PFSK-1 (cell line): ENCODE data around the gene GTF2A2.

Experiments used
- FOXP2 ChIP-seq: optimal IDR thresholded peaks from 2 replicates; pipeline ENCODE3; 2011; ENCODE audit warnings: borderline replicate concordance, control low read depth, inconsistent platforms; ENCODE audit not compliant: insufficient read depth; ENCODE audit errors: extremely low read length, extremely low read depth
- POLR2AphosphoS5 ChIP-seq: IDR thresholded peaks from 2 replicates; pipeline ENCODE4 v1.6.1; 2012; ENCODE audit warnings: low read depth, mild to moderate bottlenecking, control low read depth, low read length, moderate library complexity
- REST ChIP-seq, 2 experiments: IDR thresholded peaks; 2 replicates each; pipeline versions ENCODE4 v1.6.1 to v1.8.0; 2011 to 2012; ENCODE audit warnings: low read depth in 2 of 2, low read length in 2 of 2, control low read depth in 1 of 2, inconsistent platforms in 1 of 2, mild to moderate bottlenecking in 1 of 2, moderate library complexity in 1 of 2; ENCODE audit not compliant: insufficient read depth in 1 of 2
- SIN3A ChIP-seq: IDR thresholded peaks from 2 replicates; pipeline ENCODE4 v1.6.1; 2012; ENCODE audit warnings: mild to moderate bottlenecking, low read length, moderate library complexity, borderline replicate concordance; ENCODE audit not compliant: insufficient read depth
- TAF1 ChIP-seq: IDR thresholded peaks from 2 replicates; pipeline ENCODE4 v1.6.1; 2012; ENCODE audit warnings: low read length, control low read depth, borderline replicate concordance; ENCODE audit not compliant: insufficient read depth

DNA sequence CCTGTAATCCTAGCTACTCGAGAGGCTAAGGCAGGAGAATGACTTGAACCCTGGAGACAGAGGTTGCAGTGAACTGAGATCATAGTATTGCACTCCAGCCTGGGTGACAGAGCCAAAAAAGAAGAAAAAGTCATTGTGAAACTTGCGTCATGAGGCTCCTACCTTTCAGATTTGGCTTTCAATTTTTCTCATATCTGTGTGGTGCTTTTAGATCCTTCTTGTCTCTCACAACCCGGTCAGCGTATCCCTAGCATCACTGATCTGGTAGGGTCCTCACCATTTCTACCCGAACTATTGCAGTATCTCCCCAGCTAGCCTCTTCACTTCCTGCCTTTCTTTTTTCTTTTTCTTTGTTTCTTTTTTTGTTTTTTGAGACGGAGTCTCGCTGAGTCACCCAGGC is 67.3 kb downstream of the GTF2A2 start:
- no peak for TF ChIP-seq TAF1
- TF ChIP-seq REST (IDR thresholded peaks at IDR 0.05; ENCODE audit: insufficient read depth in 1 of 2, low read depth in 2 of 2, low read length in 2 of 2) = no peak
- TF ChIP-seq POLR2AphosphoS5 = no peak
- TF ChIP-seq FOXP2 = no peak
- no peak for TF ChIP-seq SIN3A
